CD4-positive, alpha-beta T cell treated with Interferon alpha-2 for 1 hour (primary cell): ENCODE data around the gene ITGB2.

ENCODE experiments used
- DNase-seq, 2 donors: peaks; one replicate each; pipeline ENCODE4 v3.0.0-alpha.2; 2020 to 2022

The ITGB2 gene

DNA sequence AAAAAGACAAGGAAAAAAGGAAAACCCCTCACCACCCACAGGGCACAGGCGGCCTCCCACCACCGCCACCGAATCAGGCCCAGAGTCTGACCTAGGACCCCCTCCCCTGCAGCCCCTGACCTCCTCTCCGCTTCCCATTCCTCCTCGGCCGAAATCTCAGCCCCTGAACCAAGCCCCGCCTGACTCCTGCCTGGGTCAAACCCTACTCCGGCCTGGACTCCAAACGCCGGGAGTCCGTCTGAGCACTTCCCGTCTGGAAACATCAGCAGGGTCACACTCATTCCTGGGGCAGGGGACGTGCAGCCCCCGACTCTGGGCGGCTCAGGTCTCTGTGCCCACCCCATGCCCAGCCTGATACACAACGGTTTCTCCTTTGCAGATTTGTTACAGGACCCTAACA lies 76.4 kb downstream of the ITGB2 start:
- DNase-seq: no peak

- DNase-seq: no peak
Observed at GRCh38 chr21:44842721-44843445, 77.8 kb downstream of the ITGB2 start.

DNA sequence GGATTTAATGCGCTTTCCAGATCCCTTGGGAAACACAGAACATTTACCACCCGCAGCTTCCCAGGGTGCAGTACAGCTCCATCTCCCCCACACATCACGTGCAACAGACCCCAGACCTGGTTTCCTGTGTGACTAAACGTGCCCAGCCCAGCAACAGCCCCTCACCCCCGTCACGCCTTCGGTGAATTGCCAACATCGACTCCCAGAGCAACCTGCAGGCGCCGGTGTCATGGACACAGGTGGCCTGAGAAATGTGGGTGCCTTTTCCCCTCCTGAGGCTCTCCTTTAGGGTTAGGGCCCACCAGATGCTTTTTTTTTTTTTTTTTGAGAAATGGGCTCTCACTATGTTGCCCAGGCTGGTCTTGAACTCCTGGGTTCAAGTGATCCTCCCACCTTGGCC lies 78.6 kb downstream of the ITGB2 start:
- DNase-seq: no peak

GRCh38 chr21:44840771-44841170 lies 79.9 kb downstream of the ITGB2 start:
- no peak for DNase-seq

GRCh38 chr21:44838951-44839350 lies 81.7 kb downstream of the ITGB2 start:
- DNase-seq: no peak

- no peak for DNase-seq
Observed at GRCh38 chr21:44838039-44838895, 82.4 kb downstream of the ITGB2 start.

DNA sequence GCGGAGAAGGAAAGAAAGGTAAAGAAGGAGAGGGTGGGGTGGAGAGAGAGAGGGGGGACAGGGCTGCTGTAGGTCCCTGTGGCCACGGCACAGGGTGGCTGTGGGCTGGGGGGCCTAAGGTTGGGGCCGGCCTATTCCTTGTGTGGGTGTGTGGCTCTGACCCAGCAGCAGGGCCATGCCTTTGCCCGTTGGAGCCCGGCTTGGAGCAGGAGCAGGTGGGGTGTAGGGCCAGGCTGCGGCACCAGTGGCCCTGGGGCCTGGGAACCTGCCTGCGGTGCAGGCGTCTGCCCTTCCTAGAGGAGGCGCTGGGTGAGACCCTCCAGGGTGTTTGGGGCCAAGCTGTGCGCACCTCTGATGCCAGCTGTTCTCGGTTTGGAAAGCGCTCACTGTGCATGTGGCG lies 83.2 kb downstream of the ITGB2 start:
- DNase-seq: no peak

GRCh38 chr21:44836666-44837471 lies 83.8 kb downstream of the ITGB2 start:
- DNase-seq: no peak

GRCh38 chr21:44836349-44836665 lies 84.4 kb downstream of the ITGB2 start:
- no peak for DNase-seq
